ENCODE results near the gene TMPRSS11A.

TMPRSS11A gene, protein sequence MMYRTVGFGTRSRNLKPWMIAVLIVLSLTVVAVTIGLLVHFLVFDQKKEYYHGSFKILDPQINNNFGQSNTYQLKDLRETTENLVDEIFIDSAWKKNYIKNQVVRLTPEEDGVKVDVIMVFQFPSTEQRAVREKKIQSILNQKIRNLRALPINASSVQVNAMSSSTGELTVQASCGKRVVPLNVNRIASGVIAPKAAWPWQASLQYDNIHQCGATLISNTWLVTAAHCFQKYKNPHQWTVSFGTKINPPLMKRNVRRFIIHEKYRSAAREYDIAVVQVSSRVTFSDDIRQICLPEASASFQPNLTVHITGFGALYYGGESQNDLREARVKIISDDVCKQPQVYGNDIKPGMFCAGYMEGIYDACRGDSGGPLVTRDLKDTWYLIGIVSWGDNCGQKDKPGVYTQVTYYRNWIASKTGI

DNA sequence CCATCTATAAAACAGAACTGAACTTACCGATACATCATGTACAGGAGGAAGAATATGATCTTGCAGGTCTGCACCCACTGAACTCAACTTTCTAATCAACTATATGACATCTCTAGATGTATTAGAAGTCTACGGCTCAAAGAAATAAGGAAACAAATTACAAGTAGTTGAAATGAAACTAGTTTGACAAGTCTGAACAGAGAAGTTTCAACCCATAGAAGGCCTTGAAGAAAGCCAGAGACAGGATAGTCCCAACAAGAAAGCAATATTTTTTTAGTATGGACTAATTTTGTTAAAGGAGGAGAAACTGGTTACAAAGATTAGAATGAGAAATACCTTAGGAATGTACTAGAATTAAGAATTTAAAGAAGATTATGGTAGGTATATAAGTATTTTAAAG lies at the start of gene TMPRSS11A:
TSS of gene TMPRSS11A (minus strand) at position 138 of the 400 bp plus-strand sequence. CDS start at position 38, 100 bp downstream.
- DNase-seq = no peak

DNA sequence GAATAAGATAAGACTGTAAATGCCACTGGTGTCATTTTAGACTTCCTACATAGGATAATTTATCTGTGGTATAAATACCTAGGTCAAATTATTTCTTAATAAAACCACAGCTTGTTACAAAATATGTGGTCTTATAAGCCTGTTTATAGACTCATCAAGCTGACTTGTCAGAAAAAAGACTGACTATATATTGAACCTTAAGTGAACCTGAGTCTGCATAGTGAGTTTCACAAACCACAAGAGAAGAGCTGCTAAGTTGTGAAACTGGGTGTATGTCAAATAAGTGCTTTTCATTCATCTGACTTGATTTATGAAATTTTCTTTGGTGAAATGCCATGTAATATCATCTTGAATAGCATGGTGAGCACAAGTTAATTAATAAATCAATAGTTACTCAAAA lies 48.4 kb upstream of the TMPRSS11A start:
- DNase-seq = no peak

DNA sequence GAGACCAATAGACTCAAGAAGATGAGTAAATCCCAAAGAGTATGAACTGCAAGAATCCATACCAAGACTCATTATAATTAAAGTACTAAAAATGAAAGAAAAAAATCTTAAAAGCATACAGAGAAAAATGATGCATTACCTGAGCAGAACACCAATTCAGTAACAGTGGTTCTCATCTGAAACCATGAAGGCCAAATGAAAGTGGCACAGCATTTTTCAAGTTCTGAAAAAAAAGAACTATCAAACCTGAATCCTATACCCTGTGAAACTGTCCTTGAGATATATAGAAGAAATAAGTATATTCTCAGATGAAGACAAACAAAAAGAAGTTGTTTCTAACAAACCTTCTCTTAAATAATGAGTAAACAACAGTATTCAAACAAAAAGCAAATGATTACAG lies 39.6 kb upstream of the TMPRSS11A start:
- DNase-seq = no peak

DNA sequence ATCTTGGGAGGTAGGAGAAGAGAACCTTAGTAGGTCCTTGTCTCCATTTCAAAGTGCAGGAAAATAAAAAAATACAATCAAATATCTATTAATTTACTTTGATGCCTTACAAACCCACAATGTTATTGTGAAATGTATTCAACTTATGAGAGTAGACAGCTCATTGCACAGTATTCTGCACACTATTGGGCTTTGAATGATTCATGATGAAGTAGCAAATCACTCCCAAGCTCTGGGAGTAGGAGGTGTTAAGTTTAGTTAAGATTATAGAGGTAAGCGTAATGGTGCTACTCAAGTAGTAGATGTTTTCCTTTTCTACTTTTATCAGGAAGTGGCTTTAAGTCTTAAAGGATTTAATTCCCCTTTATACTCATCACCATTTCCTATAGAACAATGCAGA lies 32.8 kb upstream of the TMPRSS11A start:
- DNase-seq = no peak

DNA sequence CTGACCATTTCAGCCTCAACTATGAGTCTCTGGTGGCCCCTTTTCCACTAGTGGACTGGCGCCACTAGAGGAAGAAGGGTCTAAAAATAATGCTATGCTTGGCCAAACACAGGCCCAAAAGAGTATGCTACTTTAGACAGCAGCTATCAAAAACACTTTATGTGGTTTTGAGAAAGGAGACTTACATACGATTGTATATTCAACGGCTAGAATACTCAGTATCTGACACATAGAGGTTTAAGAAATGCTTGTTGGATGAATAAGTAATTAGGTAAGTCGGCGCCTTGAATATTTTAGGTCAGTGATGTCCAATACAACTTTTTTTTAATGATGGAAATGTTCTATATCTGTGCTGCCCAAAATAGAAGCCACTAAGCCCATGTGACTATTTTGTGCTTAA lies 25.7 kb upstream of the TMPRSS11A start:
- no peak for DNase-seq

DNA sequence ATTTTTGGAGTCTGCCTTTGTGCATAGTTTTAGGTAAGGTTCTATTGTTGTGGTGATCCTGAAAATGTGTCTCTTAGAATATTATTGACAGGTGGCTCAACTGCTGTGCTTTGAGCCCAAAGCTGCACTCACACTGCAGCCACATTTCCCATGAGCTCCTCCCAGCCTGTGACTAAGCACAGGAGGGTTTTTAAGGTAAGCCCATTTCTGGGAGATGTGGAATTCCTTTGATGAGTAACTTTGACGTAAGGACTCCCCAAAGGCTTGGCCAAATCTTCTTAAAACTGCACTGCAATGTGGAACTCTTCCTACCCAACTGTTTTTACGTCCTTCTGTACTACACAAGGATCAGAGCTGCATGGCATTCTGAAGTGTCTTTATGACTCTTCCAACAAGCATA lies 20.0 kb upstream of the TMPRSS11A start:
- DNase-seq = no peak

DNA sequence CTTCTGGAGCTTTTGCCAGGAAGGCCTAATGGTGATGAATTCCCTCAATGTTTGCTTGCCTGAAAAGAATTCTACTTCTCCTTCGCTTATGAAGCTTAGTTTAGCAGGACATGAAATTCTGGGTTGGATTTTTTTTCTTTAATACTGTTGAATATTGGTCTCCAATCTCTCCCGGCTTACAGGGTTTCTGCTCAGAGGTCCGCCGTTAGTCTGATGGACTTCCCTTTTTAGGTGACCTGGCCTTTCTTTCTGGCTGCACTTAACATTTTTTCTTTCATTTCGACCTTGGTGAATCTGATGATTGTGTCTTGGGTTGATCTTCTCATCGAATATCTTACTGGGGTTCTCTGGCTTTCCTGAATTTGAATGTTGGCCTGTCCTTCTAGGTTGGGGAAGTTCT lies 17.2 kb upstream of the TMPRSS11A start:
- DNase-seq = no peak

DNA sequence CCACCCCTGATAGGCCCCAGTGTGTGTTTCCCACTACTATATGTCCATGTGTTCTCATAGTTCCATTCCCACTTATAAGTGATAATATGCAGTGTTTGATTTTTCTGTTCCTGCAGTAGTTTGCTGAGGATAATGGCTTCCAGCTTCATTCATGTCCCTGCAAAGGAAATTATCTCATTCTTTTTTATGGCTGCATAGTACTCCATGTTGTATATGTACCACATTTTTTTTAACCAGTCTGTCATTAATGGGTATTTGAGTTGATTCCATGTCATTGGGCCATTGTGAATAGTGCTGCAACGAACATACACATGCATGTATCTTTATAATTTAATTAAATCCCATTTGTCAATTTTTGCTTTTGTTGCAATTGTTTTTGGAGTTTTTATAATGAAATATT lies 10.3 kb upstream of the TMPRSS11A start:
- DNase-seq = no peak

DNA sequence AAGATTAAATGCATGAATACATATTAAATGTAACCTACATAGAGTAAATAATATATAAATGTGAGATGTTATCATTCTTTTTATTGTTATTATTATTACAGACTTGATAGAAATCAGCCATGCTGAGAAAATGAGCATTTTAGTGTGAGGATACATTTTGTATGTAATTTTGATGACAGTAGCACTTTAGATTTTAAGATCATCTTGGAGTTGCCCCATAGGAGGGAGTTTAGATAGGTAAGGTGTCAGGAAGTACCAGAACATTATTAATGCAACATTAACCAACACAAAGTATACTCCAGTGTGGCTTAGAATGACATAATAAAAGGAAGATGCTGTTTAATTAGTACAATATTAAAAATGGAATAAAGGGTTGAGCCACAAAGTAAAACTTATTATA lies 8.4 kb downstream of the TMPRSS11A start:
- DNase-seq = no peak

DNA sequence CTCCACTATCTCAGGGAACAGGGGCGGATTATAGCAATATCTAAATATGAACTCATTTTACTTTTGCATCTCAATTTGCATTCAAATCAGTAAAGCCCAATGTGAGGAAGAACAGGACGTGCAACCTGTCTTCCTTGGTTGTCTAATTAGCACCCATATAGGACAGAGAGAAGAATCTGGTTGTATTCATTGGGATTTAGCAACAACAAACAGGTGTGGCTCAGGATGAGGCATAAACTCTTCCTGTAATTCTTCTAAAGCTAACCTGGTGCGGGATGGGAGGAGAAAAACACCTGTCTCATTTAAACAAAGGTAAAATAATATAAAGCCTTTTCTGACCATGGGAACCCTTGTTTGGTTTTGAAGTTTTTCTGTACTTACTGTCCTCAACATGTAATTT lies 22.2 kb downstream of the TMPRSS11A start:
- no peak for DNase-seq

DNA sequence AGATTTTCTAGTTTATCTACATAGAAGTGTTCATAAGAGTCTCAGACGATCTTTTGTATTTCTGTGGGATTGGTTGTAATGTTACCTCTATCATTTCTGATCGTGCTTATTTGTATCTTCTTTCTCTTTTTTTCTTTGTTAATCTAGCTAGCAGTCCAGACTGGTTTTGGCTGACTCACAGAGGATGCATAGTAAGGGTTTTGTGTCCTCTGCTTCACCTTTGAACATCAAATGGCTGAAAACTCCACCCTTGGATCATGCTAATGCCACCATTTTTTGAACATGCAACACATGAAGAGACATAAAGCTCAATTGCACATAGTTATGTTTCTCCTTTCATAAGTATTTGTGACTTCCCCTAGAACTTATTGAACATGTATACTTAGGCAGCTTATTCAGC lies 22.8 kb downstream of the TMPRSS11A start:
- no peak for DNase-seq

DNA sequence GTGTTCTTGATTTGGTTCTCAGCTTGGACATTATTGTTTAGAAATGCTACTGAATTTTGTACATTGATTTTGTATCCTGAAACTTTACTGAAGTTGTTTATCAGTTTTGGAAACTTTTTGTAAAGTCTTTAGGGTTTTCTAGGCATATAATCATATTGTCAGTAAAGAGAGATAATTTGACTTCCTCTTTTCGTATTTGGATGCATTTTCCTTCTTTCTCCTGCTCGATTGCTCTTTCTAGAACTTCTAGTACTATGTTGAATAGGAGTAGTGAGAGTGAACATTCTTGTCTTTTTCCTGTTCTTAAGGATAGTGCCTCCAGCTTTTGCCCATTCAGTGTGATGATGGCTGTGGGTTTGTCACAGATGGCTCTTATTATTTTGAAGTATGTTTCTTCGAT lies 24.1 kb downstream of the TMPRSS11A start:
- DNase-seq = no peak

DNA sequence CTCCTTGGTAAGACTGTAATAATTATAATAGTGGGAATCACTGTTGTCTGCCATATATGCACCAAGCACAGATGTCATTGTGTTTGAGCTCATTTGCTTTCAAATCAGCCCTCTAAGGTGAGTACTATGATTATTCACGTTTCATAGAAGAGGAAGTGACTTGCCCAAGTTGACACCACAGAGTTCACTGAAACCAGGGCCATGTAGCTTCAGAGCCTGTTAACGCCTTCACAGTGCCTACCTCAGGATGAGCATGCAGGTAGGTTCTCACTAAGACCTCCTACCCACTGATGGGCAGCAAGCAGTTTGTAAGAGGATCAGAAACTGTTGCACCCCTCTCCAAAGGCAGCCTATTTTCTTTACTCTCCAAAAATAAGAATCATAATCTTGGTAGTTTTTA lies 27.4 kb downstream of the TMPRSS11A start:
- DNase-seq = no peak

DNA sequence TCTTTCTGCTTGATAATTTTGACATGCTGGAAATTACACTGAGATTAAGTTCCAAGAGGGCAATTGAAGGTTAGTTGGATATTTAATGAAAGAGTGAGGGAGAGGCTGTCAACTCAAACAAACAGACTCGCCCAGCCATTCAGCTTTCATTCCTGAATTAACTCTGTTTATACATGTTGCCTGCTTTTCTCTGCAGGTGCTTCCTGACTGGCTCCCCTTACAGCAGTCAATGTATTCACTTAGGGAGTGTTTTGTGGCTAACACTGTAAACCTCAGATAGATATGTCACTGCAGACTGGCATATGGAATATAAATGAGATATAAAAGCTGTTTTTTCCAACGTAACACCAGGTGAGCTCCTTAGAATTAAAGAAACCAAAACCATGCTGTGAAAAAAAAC lies 28.7 kb downstream of the TMPRSS11A start:
- no peak for DNase-seq

DNA sequence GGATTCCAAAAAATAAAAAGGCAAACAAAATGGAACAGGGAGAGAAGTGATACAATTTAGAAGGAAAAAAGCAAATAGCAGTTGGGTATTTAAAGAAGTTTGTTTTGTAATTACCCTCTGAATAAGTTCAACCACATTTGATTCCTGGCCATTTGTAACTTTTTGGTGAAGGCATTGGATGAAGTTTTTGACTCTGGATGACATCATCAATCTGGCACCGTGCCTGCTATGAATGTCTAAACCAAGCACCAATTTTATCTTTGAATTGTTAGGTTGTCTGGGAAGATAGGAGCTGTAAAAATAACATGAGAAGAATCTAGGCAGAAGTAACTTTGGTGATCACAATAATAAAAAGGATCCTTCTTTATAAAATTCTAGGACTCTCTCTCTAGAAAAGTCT lies 29.5 kb downstream of the TMPRSS11A start:
- DNase-seq = no peak

DNA sequence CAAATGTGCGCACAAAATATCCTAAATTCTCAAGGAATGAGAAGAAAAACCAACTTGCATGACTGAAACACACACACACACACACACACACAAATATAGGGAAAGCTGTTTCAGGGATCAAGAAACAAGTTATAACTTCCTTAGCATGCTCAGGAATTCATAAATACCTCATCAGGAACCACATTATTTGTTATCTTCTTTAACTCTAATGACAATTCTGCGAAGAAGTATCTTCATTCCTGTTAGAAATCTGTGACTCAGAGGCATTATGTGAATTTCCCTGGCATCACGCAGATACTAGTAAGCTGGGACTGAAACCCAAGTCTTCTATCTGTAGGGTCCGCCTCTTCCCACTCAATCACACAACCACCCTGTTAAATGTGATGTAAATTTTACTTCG lies 30.3 kb downstream of the TMPRSS11A start:
- no peak for DNase-seq

DNA sequence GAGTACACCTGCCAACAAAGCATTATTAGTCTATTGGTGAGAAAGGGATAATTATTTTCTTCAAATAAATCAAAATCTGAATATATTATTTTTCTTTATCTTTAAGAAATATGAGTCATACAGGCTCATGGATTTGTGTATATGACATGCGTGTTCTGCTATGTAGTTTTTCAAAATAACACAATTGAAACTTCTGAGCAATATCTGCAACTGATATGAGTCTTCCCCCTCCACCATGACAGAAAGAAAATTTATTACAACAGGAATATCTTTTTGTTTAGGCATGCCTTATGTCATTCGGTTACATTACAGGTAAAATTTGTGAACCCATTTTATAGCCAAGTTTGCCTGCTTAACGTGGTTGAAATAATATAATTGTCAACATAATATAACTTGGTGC lies 32.0 kb downstream of the TMPRSS11A start:
- DNase-seq = no peak

DNA sequence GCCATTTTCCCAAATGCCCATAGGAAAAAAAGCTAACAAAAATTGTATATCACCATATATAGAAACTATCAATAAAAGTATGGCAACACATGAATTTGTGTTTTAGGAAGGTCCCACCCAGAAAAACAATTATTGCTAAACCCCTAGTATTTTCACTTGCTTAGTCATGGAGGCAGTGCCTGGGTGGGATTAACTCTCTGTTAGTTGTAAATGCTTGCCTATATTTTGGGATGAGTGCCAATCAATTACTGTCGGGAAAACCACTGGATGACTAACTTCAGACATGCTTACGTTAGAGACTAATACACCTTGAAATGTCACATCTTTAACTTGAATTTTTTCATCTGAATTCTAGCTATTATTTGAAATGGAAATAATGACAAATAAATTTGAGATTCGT lies 33.9 kb downstream of the TMPRSS11A start:
- no peak for DNase-seq

DNA sequence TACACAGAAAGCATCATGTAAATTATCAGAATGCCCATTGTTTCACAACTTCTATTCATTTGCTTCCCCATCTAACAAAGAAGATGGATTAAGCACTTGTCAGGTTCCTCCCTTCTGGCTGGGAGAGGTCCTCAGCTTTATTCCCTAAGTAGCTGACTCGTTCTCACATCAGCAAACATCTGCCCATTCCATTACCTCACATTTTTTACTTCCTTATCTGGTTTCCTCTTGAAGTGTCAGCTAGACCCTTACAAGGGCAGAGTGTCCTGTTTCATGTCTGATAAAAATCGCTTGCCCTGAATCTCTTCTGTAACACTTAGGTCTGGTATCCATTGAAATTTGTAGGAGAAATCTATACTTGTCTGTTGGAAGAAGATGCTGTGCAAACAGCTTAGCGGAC lies 34.7 kb downstream of the TMPRSS11A start:
- DNase-seq = no peak

DNA sequence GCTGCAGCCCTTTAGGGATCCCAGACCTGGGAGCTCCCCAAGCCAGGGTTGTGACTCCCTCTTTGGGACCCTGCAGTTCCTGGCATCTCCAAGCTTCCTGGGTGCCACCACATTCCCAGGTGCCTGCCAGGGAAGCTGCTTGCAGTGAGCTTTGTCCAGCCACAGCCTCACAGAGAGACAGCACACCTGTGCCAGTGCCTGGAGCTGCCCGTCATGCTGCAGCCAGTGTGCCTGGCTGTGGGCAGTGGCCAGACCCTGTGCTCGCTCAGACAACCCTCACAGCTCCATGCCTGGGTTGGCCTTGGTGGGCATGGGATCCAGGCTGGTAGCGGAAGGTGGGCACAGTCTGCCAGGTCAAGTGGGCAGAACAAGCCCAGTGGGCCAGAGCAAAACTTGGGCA lies 36.0 kb downstream of the TMPRSS11A start:
- DNase-seq = no peak

DNA sequence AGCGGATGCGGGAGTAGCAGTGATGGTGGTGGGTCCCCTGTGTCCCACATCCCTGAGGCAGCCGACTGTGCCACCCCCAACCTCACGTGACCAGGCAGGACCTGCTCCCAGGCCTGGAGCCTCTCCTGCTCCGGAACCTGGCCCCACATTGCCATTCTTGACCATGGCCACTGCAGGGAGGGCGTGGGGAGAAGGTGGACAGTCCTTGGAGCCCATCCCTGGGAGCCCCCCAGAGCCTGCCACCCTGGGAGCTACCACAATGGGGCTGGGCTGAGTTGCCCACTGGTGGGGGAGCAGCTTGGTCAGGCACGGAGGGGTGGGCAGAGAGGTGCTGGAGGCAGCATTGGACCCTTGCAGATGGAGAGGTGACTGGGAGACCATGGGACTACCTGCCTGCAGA lies 36.8 kb downstream of the TMPRSS11A start:
- no peak for DNase-seq

DNA sequence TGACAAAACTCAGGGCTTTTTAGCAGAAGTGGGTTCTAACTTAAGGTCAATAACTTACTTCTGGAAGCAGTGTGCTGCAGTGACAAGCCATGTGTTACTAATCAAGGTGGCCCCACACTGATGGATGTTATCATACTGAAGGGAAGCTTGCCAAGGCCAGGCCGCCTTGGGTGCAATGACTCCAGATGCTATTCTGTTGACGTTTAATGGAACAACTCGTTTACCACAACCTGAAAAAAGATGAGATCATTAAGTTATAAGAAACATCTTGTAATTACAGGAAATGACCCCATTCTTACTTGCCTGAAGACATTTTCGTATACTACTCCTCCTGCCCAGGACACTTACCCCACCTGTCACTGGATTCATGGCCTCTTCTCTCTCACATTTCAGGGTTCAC lies 40.6 kb downstream of the TMPRSS11A start:
- no peak for DNase-seq

DNA sequence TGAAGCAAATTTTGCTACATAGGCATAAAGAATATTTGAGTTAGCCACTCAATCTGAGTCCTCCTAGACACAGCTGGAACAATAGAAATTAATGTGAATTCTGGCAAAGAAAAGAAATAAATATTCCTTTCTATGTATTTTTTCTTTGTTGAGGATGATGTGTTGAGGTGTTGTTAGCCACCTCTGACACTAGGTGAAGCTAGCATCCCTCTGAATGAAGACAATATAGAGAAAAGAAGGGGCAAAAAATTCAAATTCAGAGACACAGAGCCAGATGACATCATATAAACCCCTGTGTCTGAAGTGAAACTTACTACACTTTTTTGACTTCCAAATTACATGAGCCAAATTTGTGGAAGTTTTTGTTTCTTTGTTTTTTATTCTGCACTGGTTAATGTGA lies 44.9 kb downstream of the TMPRSS11A start:
- DNase-seq = no peak

DNA sequence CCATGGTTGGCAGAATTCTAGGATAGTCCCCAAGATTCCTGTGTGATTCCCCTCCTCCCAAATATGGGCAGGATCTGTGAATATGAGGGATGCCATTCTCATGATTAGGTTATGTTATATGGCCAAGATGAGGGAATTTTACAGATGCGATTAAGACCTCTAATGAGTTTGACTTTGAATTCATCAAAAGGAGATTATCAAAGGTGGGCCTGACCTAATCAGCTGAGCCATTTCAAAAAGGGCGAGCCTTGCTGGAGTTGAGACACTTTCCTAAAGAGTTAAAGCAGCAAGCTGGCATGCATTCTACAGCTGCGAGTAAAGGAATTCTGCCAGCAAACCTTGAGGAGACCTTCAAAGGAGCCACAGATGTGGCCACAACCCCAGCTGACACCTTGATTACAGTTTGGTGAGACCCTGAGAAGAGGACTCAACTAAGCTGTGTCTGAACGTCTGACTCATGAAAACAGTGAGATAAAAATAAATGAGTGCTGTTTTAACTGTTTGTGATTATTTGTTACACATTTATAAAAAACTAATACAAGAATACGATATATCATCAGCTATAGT lies 47.8 kb downstream of the TMPRSS11A start:
- DNase-seq = no peak

DNA sequence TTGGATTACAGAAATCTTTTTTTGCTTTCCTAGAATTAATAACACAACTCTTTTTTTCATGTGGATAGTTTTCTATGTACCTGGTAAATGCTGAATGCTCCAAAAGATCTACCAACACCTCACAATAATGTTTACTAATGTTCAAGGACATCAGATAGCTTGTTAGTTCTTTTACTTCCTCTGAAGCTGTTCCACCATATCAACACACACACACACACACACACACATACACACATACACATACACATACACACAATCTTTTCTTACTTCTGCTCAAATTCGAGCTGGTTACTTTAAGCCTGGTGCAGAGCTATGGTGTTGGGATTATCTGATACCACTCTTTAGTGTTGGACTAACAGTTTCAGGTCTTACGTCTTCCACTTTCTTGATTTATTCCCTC lies 51.2 kb downstream of the TMPRSS11A start:
- no peak for DNase-seq

Measured in CD4-positive, alpha-beta T cell treated with Interleukin-6 for 4 hours (primary cell).